Stimulated activated CD8-positive, alpha-beta memory T cell treated with anti-CD3 and anti-CD28 coated beads, Interleukin-12 subunit alpha, Interleukin-12 subunit beta, amount 100 ng/mL, for 24 hours (primary cell): ENCODE results near the gene TTN.
A peak's percentile ranks its signal among the peaks of the same experiment; 100 is the strongest.

ENCODE experiments used
- DNase-seq: peaks from one replicate; pipeline ENCODE4 v3.0.0-alpha.2; 2020; ENCODE audit errors: extremely low read depth

Gene TTN

DNA sequence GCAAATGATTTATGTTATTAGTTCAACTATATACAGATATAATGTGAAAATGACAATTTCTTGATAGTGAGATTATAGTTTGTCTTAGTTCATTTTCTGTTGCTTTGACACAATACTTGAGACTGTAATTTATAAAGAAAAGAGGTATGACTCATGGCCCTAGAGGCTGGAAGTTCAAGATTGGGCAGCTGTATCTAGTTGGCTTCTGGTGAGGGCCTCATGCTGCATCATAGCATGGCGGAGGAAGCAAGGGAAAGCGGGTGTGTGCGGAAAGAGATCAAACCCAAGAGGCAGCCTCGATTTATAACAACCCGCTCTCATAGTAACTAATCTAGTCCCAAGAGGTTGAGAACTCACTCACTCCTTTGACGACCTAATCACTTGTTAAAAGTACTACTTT is 315.6 kb downstream of the TTN start:
- no peak for DNase-seq

- no peak for DNase-seq
Observed at GRCh38 chr2:178485356-178485755, 321.9 kb downstream of the TTN start.

GRCh38 chr2:178484245-178485041 is 322.8 kb downstream of the TTN start:
- DNase-seq, result no peak

- no peak for DNase-seq
Observed at GRCh38 chr2:178482437-178482836, 324.8 kb downstream of the TTN start.

DNA sequence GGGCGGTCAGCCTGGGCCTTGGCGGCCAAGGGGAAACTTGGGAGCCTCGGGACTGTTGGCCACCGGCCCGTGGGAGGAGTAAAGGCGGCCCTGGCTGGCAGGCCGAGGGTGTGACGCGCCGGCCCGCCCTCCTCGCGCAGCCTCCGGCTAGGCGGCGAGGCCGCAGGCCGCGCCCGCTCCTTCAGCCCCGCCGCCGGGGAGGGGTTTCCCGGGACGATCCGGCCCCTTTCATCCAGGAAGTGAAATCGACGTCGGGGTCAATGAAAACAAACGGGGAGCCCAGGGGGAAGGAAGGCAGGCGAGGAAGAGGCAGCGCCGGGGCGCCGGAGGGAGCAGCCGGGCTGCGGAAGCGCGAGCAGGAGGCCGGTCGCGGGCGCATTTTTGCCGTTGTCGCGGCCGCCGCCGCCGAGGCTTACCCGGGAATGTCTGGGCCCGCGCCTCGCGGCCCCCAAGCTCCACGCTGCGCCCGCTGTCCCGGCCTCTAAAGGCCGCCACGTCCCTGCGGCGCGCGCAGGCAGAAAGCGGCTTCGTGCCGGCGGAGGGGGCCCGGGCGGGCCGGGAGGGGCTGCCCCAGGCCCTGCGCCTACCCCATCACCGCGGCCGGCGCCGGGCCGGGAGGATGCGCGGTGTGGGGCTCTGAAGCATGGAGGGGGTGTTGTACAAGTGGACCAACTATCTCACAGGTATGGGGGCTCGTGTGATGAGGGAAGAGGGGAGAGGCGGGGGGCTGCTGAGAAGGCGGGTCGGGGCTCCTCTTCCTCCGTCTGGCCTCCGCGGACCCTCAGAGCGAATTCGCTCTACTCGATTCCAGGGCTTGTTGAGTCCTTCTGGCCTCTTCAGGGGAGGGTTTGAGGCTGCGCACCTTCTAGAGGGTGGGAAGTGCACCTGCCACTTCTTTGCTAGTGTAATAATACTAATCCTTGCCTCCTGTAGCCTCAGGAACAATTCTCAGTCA is 326.7 kb downstream of the TTN start, which contains the start of gene PLEKHA3:
PLEKHA3 (plus strand) TSS at position 231 of the 955 bp plus-strand sequence; CDS start at position 644, 413 bp downstream.
- peak; percentile 49 for DNase-seq

DNA sequence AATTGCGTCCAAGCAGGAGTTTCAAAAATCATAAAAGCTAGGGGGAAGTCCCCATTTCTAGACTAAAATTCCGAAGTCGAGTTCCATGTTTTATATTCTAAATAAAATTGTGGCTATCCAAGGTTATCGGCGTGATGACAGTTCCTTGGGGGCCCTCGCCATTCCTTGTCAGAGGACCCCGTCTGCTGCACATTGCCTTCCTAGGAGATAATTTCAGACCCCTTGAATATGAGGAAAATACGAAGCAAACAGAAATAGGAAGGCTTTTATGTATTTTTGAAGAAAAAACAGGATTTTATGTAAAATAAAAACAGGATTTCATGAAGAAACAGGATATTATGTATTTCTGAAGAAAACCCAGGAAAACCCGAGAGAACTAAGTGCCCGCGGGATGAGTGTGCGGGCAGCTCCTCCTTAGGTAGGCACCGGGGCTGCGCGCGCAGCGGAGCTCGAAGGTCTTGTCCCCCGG is 327.4 kb downstream of the TTN start:
- DNase-seq, result no peak

GRCh38 chr2:178479275-178479616 is 328.0 kb downstream of the TTN start:
- no peak for DNase-seq

GRCh38 chr2:178478439-178479274 is 328.6 kb downstream of the TTN start, which contains the start of gene FKBP7:
Gene FKBP7, minus strand, starts transcription at chr2:178478600. Its CDS starts 101 bp downstream, at chr2:178478499.
- peak; percentile 65 for DNase-seq

- DNase-seq, result no peak
Observed at GRCh38 chr2:178478130-178478438, 329.1 kb downstream of the TTN start.

DNA sequence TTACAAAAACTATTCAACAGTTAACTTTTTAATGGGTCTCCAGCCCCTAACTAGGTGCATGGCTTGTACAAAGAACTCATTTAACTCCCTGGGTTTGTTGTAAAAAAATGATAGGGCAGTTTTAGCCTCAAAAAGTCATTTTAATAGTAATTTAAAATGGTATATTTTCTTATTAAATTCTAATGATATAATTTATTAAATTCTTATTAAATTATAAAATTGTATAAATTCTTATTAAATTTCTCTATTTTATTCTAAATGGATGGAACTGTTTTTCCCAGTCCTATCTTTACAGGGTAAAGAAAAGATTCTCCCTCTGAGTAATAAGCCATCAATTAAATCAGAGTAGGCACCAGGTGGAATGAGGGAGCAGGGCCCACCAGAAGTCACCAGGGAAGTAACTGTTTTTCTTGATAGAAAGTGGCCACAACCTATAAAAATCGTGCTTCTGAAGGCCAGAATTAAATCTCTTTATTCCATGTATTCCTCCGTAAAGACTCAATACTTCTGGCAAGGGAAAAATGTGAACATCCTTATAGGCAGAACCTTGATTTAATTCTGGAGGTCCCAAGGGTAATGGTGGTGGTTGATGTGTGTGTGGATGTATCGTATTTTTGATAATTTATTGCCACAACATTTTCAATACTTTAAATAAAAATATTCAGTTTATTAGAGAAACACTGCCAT is 329.6 kb downstream of the TTN start:
- DNase-seq, result no peak

GRCh38 chr2:178476477-178476876 is 330.7 kb downstream of the TTN start:
- no peak for DNase-seq
